22Rv1 (cell line): ENCODE results near the gene EPS8L1.
A peak's percentile ranks its signal among the peaks of the same experiment; 100 is the strongest.

Source experiments
- ZFX ChIP-seq: fragments of 450-650 bp; IDR thresholded peaks from 2 replicates; pipeline ENCODE4 v1.6.1; 2017; ENCODE audit warnings: antibody characterized with exemption, borderline replicate concordance
- TF ChIP-seq, protein P1 (sequence below): fragments of 450-650 bp; IDR thresholded peaks from 2 replicates; pipeline ENCODE4 v1.5.1; 2017; ENCODE audit warnings: mild to moderate bottlenecking

GRCh38 chr19:55088543-55089341, 13.1 kb downstream of the EPS8L1 start:
- TF ChIP-seq, protein P1, sequence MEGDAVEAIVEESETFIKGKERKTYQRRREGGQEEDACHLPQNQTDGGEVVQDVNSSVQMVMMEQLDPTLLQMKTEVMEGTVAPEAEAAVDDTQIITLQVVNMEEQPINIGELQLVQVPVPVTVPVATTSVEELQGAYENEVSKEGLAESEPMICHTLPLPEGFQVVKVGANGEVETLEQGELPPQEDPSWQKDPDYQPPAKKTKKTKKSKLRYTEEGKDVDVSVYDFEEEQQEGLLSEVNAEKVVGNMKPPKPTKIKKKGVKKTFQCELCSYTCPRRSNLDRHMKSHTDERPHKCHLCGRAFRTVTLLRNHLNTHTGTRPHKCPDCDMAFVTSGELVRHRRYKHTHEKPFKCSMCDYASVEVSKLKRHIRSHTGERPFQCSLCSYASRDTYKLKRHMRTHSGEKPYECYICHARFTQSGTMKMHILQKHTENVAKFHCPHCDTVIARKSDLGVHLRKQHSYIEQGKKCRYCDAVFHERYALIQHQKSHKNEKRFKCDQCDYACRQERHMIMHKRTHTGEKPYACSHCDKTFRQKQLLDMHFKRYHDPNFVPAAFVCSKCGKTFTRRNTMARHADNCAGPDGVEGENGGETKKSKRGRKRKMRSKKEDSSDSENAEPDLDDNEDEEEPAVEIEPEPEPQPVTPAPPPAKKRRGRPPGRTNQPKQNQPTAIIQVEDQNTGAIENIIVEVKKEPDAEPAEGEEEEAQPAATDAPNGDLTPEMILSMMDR, result peak; percentile 86
- TF ChIP-seq ZFX, result no peak
